ENCODE results near the gene SYNGR3.
A peak's percentile ranks its signal among the peaks of the same experiment; 100 is the strongest.
"Not testable (repeated sequence)": the region's sequence is repeated elsewhere in the genome, so short reads cannot be mapped to it uniquely, and the experiment has no call there.

The SYNGR3 gene

GRCh38 chr16:1989209-1990100, at the start of gene SYNGR3:
SYNGR3 (plus strand) TSS chr16:1989970; CDS start chr16:1990103, 133 bp downstream.
- no peak for DNase-seq

GRCh38 chr16:1940273-1941161, 49.3 kb upstream of the SYNGR3 start:
- peak; percentile 45 for DNase-seq

GRCh38 chr16:1941162-1942046, 48.4 kb upstream of the SYNGR3 start:
- DNase-seq = no peak

- no peak for DNase-seq
These were observed 47.5 kb upstream of the SYNGR3 start for GRCh38 chr16:1942047-1942809.

- DNase-seq = peak; percentile 99
These were observed 46.7 kb upstream of the SYNGR3 start, which contains the start of gene MSRB1 for GRCh38 chr16:1942810-1943726. MSRB1 (minus strand) TSS chr16:1943199; CDS start chr16:1943156, 43 bp downstream.

GRCh38 chr16:1944612-1945199, 45.1 kb upstream of the SYNGR3 start:
- DNase-seq = no peak

GRCh38 chr16:1945559-1946391, 44.0 kb upstream of the SYNGR3 start:
- DNase-seq = peak; percentile 47

GRCh38 chr16:1946495-1947368, 43.0 kb upstream of the SYNGR3 start:
- peak; percentile 50 for DNase-seq

- DNase-seq = no peak
These were observed 42.5 kb upstream of the SYNGR3 start for GRCh38 chr16:1947369-1947670.

GRCh38 chr16:1949507-1949906, 40.3 kb upstream of the SYNGR3 start:
- no peak for DNase-seq

- peak; percentile 46 for DNase-seq
These were observed 39.7 kb upstream of the SYNGR3 start for GRCh38 chr16:1950047-1950446.

GRCh38 chr16:1950559-1950958, 39.2 kb upstream of the SYNGR3 start:
- peak; percentile 49 for DNase-seq

GRCh38 chr16:1953734-1954133, 36.0 kb upstream of the SYNGR3 start:
- DNase-seq = no peak

GRCh38 chr16:1957434-1958142, 32.2 kb upstream of the SYNGR3 start:
- not testable (repeated sequence) for DNase-seq

- not testable (repeated sequence) for DNase-seq
These were observed 31.7 kb upstream of the SYNGR3 start for GRCh38 chr16:1958143-1958491.

- DNase-seq = no peak
These were observed 31.0 kb upstream of the SYNGR3 start for GRCh38 chr16:1958715-1959268.

- peak; percentile 96 for DNase-seq
These were observed 30.3 kb upstream of the SYNGR3 start, which contains the start of gene NDUFB10 for GRCh38 chr16:1959269-1960039. NDUFB10 (plus strand) TSS chr16:1959538; CDS start chr16:1959625, 87 bp downstream.
